ENCODE data around the gene SYNDIG1. TPM values are rescaled to one million over a fixed set of nuclear protein-coding genes. Genes with fewer than 3 reads are reported as not detected.

Gene SYNDIG1
- total and polyA plus RNA-seq, 9 of the 15 experiments (the other 6 are each of a cell fraction or from before 2014, with no cell fraction given): not detected

- TF ChIP-seq ZNF24 (IDR thresholded peaks at IDR 0.05): no peak
- TF ChIP-seq ETV5 (CRISPR knock-in tag; IDR thresholded peaks at IDR 0.05; ENCODE audit: low read depth): no peak
- no peak for TF ChIP-seq NRF1 (conservative IDR thresholded peaks at IDR 0.05 in 1 of 2, IDR thresholded peaks at IDR 0.05 in 1 of 2)
- no peak for TF ChIP-seq HMG20A (CRISPR knock-in tag; conservative IDR thresholded peaks at IDR 0.05)
- TF ChIP-seq ZNF551 (CRISPR knock-in tag; IDR thresholded peaks at IDR 0.05): no peak
These were observed 32.0 kb upstream of the SYNDIG1 start (continued) for GRCh38 chr20:24437196-24438082.

GRCh38 chr20:24438331-24438730 is 31.1 kb upstream of the SYNDIG1 start:
- no peak for TF ChIP-seq ZNF644 (tag; IDR thresholded peaks at IDR 0.05; ENCODE audit: low read depth)
- TF ChIP-seq XRCC3 (IDR thresholded peaks at IDR 0.05): no peak
- no peak for TF ChIP-seq ZNF124 (CRISPR knock-in tag; IDR thresholded peaks at IDR 0.05)
- no peak for TF ChIP-seq ZNF780A (CRISPR knock-in tag; IDR thresholded peaks at IDR 0.05)
- no peak for TF ChIP-seq PHB2 (IDR thresholded peaks at IDR 0.05; ENCODE audit: low read depth)
- no peak for TF ChIP-seq MAFF (IDR thresholded peaks at IDR 0.05; ENCODE audit: low read length)
- FAIRE-seq (no peak), ATAC-seq (no peak), DNase-seq (ENCODE audit: extremely low read depth in 1 of 4, low spot score in 3 of 4) (no peak)
- Histone ChIP-seq H3K9me3 (replicated peaks; ENCODE audit: control insufficient read depth, insufficient read depth, low read depth, low read length) (no peaks in the 10 kb centered on the region), H2AFZ (ENCODE audit: low read depth, low read length) (no peak overlapping the region), H4K20me1 (replicated peaks; ENCODE audit: control insufficient read depth, insufficient read depth, low read length) (no peaks in the 10 kb centered on the region), H3K27me3 (ENCODE audit: control insufficient read depth in 2 of 2, insufficient read depth in 2 of 2, low read length in 2 of 2) (no peaks in the 10 kb centered on the region), H3K27ac (ENCODE audit: extremely low read depth, low read depth, low read length) (no peak overlapping the region), H3K4me1 (replicated peaks in 1 of 2; ENCODE audit: control insufficient read depth in 2 of 2, insufficient read depth in 2 of 2, low read length in 2 of 2) (no peaks in the 10 kb centered on the region), H3K36me3 (ENCODE audit: control insufficient read depth, insufficient read depth, low read length) (no peaks in the 10 kb centered on the region), H3K79me2 (ENCODE audit: control insufficient read depth, insufficient read depth, low read length) (no peaks in the 10 kb centered on the region), H3K4me3 (no peak overlapping the region), H3K4me2 (ENCODE audit: insufficient read depth, low read length) (no peak overlapping the region), H3K9ac (ENCODE audit: insufficient read depth in 1 of 2, low read depth in 2 of 2, low read length in 2 of 2) (no peak overlapping the region), H3K9me1 (ENCODE audit: control insufficient read depth, insufficient read depth, low read length) (no peaks in the 10 kb centered on the region)
- in situ Hi-C loops (cut with MboI): no loop called here
- WGBS (ENCODE audit: insufficient coverage, low coverage, missing lambda C conversion rate): 0% methylated on average over 2 of the region's 2 CpGs
- POLR2A ChIA-PET: no interaction called here
- CTCF ChIA-PET (ENCODE audit: low intra/inter-chr PET ratio): no interaction called here
- no TSS peak for BruUV-seq (replicated peaks)
- intact Hi-C loops (cut with micrococcal nuclease): no loop called here
